Mesothelial cell of epicardium (in vitro differentiated cells): ENCODE data around the gene APELA. TPM values are rescaled to one million over a fixed set of nuclear protein-coding genes. Genes with fewer than 3 reads are reported as not detected.
"Not testable (repeated sequence)": the region's sequence is repeated elsewhere in the genome, so short reads cannot be mapped to it uniquely, and the experiment has no call there.

ENCODE experiments used
- DNase-seq, 2 experiments: peaks; one replicate each; pipeline ENCODE4 v3.0.0; 2021; ENCODE audit warnings: low spot score in 2 of 2; ENCODE audit not compliant: unreplicated experiment in 2 of 2
- H3K27ac Mint-ChIP-seq: 2 replicates; pipeline ENCODE4 v1.8.0; 2021; ENCODE audit warnings: mixed read lengths
- H3K27me3 Mint-ChIP-seq: 2 replicates; pipeline ENCODE4 v1.8.0; 2021; ENCODE audit warnings: low read depth, mixed read lengths
- H3K36me3 Mint-ChIP-seq: 2 replicates; pipeline ENCODE4 v1.8.0; 2021; ENCODE audit warnings: mixed read lengths
- H3K4me1 Mint-ChIP-seq: 2 replicates; pipeline ENCODE4 v1.8.0; 2021; ENCODE audit warnings: mixed read lengths
- H3K4me3 Mint-ChIP-seq: 2 replicates; pipeline ENCODE4 v1.8.0; 2021; ENCODE audit warnings: mild to moderate bottlenecking, moderate library complexity, mixed read lengths
- H3K9me3 Mint-ChIP-seq: 2 replicates; pipeline ENCODE4 v1.8.0; 2021; ENCODE audit warnings: mixed read lengths
- total RNA-seq: library from RNA; stranded (reverse); gene quantifications from 3 replicates; pipeline ENCODE4 v1.2.1, GENCODE V29; 2021
- TF ChIP-seq, protein P1 (sequence below): fragments of 200-600 bp; sonication (generic); IDR thresholded peaks from one replicate; pipeline ENCODE4 v1.5.0; 2021; ENCODE audit warnings: antibody characterized with exemption; ENCODE audit not compliant: unreplicated experiment

Gene APELA
- total RNA-seq, 1 donor from 2014 or later, result 0.56 TPM

DNA sequence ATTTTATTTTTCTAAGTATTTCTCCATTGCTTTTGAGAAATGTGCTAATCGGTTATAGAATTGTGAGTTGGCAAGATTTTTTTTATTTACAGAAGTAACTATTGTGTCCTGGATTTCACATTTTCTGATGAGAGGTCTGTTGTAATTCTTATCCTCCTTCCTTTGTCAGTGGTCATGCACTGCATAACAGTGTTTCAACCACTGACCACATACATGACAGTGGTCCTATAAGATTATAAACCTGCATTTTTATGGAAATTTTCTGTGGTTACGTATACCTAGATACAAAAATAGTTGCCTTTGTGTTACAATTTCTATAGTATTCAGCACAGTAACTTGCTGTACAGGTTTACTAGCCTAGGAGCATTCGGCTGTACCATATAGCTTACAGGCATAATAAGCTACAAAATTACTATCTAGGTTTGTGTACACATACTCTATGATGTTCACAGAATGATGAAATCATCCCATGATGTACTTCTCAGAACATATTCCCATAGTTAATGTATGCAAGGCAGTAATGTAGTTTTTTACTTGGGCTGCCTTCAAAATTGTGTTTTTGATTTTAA is 47.8 kb downstream of the APELA start:
- no peak for DNase-seq
- H3K4me3 Mint-ChIP-seq, result no peak overlapping the region
- H3K27ac Mint-ChIP-seq, result no peak overlapping the region
- H3K36me3 Mint-ChIP-seq, result no peaks in the 10 kb centered on the region
- peaks cover 18% of the 10 kb centered on the region for H3K9me3 Mint-ChIP-seq
- TF ChIP-seq, protein P1, sequence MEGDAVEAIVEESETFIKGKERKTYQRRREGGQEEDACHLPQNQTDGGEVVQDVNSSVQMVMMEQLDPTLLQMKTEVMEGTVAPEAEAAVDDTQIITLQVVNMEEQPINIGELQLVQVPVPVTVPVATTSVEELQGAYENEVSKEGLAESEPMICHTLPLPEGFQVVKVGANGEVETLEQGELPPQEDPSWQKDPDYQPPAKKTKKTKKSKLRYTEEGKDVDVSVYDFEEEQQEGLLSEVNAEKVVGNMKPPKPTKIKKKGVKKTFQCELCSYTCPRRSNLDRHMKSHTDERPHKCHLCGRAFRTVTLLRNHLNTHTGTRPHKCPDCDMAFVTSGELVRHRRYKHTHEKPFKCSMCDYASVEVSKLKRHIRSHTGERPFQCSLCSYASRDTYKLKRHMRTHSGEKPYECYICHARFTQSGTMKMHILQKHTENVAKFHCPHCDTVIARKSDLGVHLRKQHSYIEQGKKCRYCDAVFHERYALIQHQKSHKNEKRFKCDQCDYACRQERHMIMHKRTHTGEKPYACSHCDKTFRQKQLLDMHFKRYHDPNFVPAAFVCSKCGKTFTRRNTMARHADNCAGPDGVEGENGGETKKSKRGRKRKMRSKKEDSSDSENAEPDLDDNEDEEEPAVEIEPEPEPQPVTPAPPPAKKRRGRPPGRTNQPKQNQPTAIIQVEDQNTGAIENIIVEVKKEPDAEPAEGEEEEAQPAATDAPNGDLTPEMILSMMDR, result no peak
- H3K27me3 Mint-ChIP-seq, result peaks cover 2% of the 10 kb centered on the region
- H3K4me1 Mint-ChIP-seq, result no peaks in the 10 kb centered on the region

- Mint-ChIP-seq H3K4me3 (no peak overlapping the region), H3K27ac (no peak overlapping the region)
- TF ChIP-seq, protein P1, result no peak
Measured at GRCh38 chr4:164926301-164926700, 49.3 kb downstream of the APELA start.

DNA sequence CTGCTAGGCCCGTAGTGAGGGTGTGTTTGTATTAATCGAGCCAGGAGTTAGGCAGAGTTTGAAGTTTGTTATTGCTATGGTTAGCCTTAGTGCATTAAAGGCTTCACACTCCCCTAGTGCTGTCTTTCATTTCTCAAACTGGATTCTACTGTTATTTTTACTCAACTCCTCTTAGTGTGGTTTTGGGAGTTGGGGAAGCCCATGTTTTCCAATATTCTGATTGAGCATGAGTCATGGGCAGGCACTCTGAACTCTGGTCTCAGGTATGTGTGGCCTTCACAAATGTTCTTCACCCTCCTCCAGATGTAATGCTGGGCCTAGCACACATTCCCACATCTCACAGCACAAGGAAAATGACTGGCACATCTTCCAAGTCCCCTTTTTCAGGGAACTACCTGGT is 50.1 kb downstream of the APELA start:
- H3K9me3 Mint-ChIP-seq, result peaks cover 17% of the 10 kb centered on the region
- H3K36me3 Mint-ChIP-seq, H3K27ac Mint-ChIP-seq, H3K27me3 Mint-ChIP-seq, DNase-seq, H3K4me3 Mint-ChIP-seq, H3K4me1 Mint-ChIP-seq: not testable (repeated sequence)

More at GRCh38 chr4:164926301-164926700, 49.3 kb downstream of the APELA start:
- H3K36me3 Mint-ChIP-seq, result no peaks in the 10 kb centered on the region
- H3K9me3 Mint-ChIP-seq, result peaks cover 17% of the 10 kb centered on the region
- H3K27me3 Mint-ChIP-seq, result peaks cover 4% of the 10 kb centered on the region
- H3K4me1 Mint-ChIP-seq, result no peaks in the 10 kb centered on the region
- no peak for DNase-seq

DNA sequence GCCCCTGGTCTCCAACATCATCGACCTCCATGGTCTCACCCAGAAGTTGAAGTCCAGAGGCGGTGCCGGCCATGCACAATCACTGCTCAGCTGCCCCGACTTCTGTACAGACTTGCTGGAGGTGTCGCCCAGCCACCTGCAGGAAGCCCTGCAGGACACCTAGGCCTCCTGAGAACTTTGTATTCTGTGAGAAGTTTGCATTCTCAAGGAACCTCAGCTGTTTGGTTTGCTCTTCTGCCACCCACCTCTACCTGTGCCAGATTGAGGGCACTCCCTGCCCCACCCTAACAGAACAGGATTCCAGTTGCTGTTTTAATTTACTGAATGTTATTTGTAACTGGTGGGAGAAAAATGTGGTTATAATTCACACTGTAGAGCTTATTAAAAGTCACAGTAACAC is 53.7 kb downstream of the APELA start:
- DNase-seq, result no peak
- H3K4me3 Mint-ChIP-seq, result no peak overlapping the region
- peaks cover 4% of the 10 kb centered on the region for H3K27me3 Mint-ChIP-seq
- no peak overlapping the region for H3K27ac Mint-ChIP-seq
- no peaks in the 10 kb centered on the region for H3K36me3 Mint-ChIP-seq
- no peaks in the 10 kb centered on the region for H3K4me1 Mint-ChIP-seq
- TF ChIP-seq, protein P1, result no peak
- peaks cover 12% of the 10 kb centered on the region for H3K9me3 Mint-ChIP-seq

DNA sequence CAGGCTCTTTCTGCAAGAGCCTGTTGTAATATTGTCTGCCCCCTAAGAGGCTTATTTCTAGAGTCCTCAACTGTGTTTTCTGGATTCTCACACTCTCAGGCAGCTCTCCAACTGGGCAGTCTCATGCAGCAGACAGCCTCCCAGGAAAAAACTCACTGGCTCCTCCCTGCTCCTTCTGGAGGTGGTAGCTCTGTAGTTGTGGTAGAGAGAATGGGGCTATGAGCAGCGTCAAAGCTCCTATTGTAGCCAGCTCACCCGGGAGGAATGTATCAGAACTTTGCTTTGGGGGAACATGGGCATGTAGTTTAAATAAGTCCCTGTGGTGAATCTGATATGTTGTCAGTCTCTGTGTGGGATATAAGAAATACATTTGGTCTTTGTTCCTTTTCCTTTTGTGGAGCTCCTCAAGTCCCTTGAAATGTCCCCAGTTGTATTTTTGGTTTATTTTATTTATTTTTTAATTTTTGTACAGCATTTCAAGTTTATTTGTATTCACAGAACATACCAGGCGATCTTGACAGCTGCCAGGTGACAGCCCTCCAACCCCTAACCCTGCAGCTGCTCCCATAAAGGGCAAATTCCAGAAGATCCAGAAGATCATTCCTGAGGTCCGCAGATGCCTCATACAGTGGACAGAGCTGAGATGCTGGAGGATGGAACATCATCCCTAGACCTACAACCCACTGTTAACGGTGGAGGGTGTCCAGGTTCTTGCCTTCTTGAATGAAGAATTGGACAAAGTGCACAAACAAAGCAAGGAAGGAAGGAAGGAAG is 54.8 kb downstream of the APELA start:
- H3K4me3 Mint-ChIP-seq, result no peak overlapping the region
- peaks cover 4% of the 10 kb centered on the region for H3K27me3 Mint-ChIP-seq
- peaks cover 12% of the 10 kb centered on the region for H3K9me3 Mint-ChIP-seq
- H3K4me1 Mint-ChIP-seq, result no peaks in the 10 kb centered on the region
- TF ChIP-seq, protein P1, result no peak
- H3K36me3 Mint-ChIP-seq, result no peaks in the 10 kb centered on the region
- H3K27ac Mint-ChIP-seq, result no peak overlapping the region
- DNase-seq, result no peak

DNA sequence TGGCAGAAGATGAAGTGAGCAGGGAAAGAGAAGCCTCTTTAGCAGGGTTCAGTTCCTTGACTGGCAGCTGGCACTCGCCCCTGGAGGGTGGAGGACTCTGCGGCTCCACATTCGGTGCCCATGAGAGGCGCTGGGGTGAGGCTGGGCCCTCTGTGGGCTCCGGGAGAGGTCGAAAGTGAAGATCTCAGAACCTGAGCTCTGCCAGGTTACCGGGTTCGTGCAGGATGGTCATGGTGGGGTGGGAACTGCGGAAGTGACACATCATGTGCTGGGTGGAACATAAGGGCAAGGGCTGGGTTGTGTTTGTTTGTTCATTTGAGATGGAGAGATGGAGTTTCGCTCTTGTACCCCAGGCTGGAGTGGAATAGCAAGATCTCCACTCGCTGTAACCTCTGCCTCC is 56.3 kb downstream of the APELA start:
- TF ChIP-seq, protein P1, result no peak
- H3K4me1 Mint-ChIP-seq, result peaks cover 4% of the 10 kb centered on the region
- no peaks in the 10 kb centered on the region for H3K36me3 Mint-ChIP-seq
- no peak overlapping the region for H3K4me3 Mint-ChIP-seq
- peaks cover 12% of the 10 kb centered on the region for H3K9me3 Mint-ChIP-seq
- peaks cover 7% of the 10 kb centered on the region for H3K27me3 Mint-ChIP-seq
- DNase-seq, result no peak
- no peak overlapping the region for H3K27ac Mint-ChIP-seq
